GM15510 (cell line): Measurements from ENCODE around the gene RPL36.
A peak's percentile ranks its signal among the peaks of the same experiment; 100 is the strongest.

Experiments
- POLR2A ChIP-seq: IDR thresholded peaks from 3 replicates; pipeline ENCODE4 v1.6.1; 2011; ENCODE audit warnings: borderline replicate concordance; ENCODE audit not compliant: insufficient read length; ENCODE audit errors: extremely low read depth

The RPL36 gene

GRCh38 chr19:5705552-5705951 is 15.5 kb downstream of the RPL36 start:
- TF ChIP-seq POLR2A = no peak

GRCh38 chr19:5706876-5707573 is 16.9 kb downstream of the RPL36 start:
- no peak for TF ChIP-seq POLR2A

GRCh38 chr19:5707576-5708575 is 17.8 kb downstream of the RPL36 start:
- no peak for TF ChIP-seq POLR2A

- no peak for TF ChIP-seq POLR2A
Measured at GRCh38 chr19:5711025-5711424, 20.9 kb downstream of the RPL36 start.

- TF ChIP-seq POLR2A = no peak
Measured at GRCh38 chr19:5711713-5712161, 21.6 kb downstream of the RPL36 start.

- no peak for TF ChIP-seq POLR2A
Measured at GRCh38 chr19:5713228-5713627, 23.1 kb downstream of the RPL36 start.

GRCh38 chr19:5714816-5715215 is 24.7 kb downstream of the RPL36 start:
- TF ChIP-seq POLR2A = no peak

- TF ChIP-seq POLR2A = no peak
Measured at GRCh38 chr19:5717215-5717935, 27.3 kb downstream of the RPL36 start.

GRCh38 chr19:5718037-5718578 is 28.0 kb downstream of the RPL36 start:
- no peak for TF ChIP-seq POLR2A

GRCh38 chr19:5718579-5719273 is 28.6 kb downstream of the RPL36 start:
- no peak for TF ChIP-seq POLR2A

GRCh38 chr19:5719274-5719960 is 29.3 kb downstream of the RPL36 start:
- no peak for TF ChIP-seq POLR2A

- TF ChIP-seq POLR2A = peak; percentile 88
Measured at GRCh38 chr19:5719961-5720790, 30.1 kb downstream of the RPL36 start, which contains the start of the genes CATSPERD and LONP1. CATSPERD (plus strand) TSS chr19:5720637; CDS start chr19:5720738, 101 bp downstream. LONP1 (minus strand) TSS chr19:5720146; CDS start chr19:5720132, 14 bp downstream.
